RWPE1 (cell line): ENCODE data around the gene CIC.

Experiments used
- CTCF ChIA-PET: fragments of 350-600 bp; sonication (Branson Sonifier 250); formaldehyde crosslinking; extraction: SDS; loops from one replicate; lab custom pipeline; 2021; lab: Yijun Ruan, JAX
- POLR2A ChIA-PET: fragments of 400-600 bp; formaldehyde crosslinking; extraction: SDS; loops from one replicate; lab custom pipeline; 2020; ENCODE audit warnings: antibody characterized with exemption; ENCODE audit not compliant: low non-redundant PET; lab: Yijun Ruan, JAX
- DNase-seq: peaks from one replicate; pipeline ENCODE4 v3.0.0; 2012; ENCODE audit warnings: low spot score
- H3K27ac ChIP-seq: fragments of 450-650 bp; 2 replicates; pipeline ENCODE4 v1.5.1; 2017
- TF ChIP-seq, protein P1 (sequence below): fragments of 450-650 bp; conservative IDR thresholded peaks from 2 replicates; pipeline ENCODE4 v1.5.1; 2017; ENCODE audit warnings: low read depth, mild to moderate bottlenecking

CIC gene

GRCh38 chr19:42275517-42275916, 6.5 kb downstream of the CIC start:
- H3K27ac ChIP-seq: peak overlapping the region; percentile 100
- ChIA-PET CTCF (interaction anchor here (0.7 kb wide), 1 partner anchor 29 kb away, joined by 3 read pairs; no protein-coding TSS in a partner anchor), POLR2A (no interaction called here)
- TF ChIP-seq, protein P1, sequence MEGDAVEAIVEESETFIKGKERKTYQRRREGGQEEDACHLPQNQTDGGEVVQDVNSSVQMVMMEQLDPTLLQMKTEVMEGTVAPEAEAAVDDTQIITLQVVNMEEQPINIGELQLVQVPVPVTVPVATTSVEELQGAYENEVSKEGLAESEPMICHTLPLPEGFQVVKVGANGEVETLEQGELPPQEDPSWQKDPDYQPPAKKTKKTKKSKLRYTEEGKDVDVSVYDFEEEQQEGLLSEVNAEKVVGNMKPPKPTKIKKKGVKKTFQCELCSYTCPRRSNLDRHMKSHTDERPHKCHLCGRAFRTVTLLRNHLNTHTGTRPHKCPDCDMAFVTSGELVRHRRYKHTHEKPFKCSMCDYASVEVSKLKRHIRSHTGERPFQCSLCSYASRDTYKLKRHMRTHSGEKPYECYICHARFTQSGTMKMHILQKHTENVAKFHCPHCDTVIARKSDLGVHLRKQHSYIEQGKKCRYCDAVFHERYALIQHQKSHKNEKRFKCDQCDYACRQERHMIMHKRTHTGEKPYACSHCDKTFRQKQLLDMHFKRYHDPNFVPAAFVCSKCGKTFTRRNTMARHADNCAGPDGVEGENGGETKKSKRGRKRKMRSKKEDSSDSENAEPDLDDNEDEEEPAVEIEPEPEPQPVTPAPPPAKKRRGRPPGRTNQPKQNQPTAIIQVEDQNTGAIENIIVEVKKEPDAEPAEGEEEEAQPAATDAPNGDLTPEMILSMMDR: no peak
- no peak for DNase-seq

- POLR2A ChIA-PET: no interaction called here
- peak overlapping the region; percentile 100 for H3K27ac ChIP-seq
These were observed 7.2 kb downstream of the CIC start for GRCh38 chr19:42276284-42276683.

DNA sequence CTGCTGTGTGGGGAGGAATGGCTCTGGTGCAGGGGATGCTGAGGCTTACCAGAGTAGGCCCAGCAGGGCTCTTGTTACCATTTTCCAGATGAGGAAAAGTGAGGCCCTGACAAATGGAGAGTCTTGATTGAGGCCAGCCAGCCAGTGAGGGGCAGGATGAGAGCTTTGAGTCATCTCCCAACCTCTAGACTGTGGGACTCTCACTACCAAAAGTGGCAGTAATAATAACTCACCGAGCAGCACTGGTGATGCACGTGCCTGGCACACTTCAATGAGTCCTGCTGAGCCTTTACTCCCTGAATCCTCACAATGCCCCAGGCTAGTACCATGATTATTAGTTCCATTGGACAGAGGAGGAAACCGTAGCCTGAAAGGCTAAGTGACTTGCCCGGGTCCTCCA, 7.8 kb downstream of the CIC start:
- no peak for DNase-seq
- ChIA-PET CTCF (no interaction called here), POLR2A (no interaction called here)
- H3K27ac ChIP-seq: peak overlapping the region; percentile 100
- TF ChIP-seq, protein P1: no peak

More at GRCh38 chr19:42276284-42276683, 7.2 kb downstream of the CIC start:
- no peak for DNase-seq
- CTCF ChIA-PET: no interaction called here
- TF ChIP-seq, protein P1: no peak

GRCh38 chr19:42277821-42278451, 8.9 kb downstream of the CIC start:
- H3K27ac ChIP-seq: peak overlapping the region; percentile 100
- ChIA-PET CTCF (interaction anchor here (0.6 to 2.7 kb wide), 7 partner anchors 10 to 167 kb away, joined by 3 to 15 read pairs (median 3); no protein-coding TSS in a partner anchor), POLR2A (interaction anchor here (0.8 to 1.9 kb wide), 3 partner anchors 24 to 35 kb away, joined by 3 to 4 read pairs (median 3); partner anchors contain the start of gene PAFAH1B3)
- peak; percentile 67 for DNase-seq
- TF ChIP-seq, protein P1: peak; percentile 38

DNA sequence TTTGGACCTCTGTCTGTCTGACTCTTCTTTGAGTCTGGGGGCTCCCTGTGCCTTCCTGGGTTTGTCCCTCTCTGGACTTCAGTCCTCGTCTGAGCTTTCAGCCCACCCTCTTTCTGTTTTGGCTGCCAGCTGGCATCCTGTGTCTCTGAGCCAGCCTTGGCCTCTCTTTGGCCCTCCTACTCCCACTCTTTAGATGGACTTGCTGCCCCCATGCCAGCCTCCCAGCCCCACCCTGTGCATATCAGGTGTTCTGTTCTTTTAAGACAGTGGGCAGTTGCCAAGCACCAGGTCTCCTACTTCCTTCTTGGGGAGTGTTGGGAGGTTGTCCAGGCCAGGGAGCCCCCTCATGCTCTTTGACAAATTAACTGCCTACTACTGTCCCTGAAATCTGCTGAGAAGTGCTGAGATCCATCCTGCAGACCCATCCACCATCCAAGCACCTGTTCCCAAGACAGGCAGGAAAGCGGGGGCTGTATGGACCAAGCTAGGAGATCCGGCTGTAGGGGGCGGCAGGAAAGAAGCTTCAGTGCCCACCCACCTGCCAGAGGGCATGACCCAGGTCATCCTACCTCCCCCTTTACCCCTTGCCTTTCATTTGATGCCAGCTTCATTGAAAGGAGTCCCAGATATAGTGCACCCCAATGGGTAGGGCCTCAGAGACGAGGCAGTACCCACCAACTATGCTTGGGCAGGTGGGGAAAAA, 9.6 kb downstream of the CIC start:
- CTCF ChIA-PET: interaction anchor here (0.7 to 2.7 kb wide), 8 partner anchors 8 to 168 kb away, joined by 3 to 15 read pairs (median 8); no protein-coding TSS in a partner anchor
- POLR2A ChIA-PET: interaction anchor here (0.8 to 1.9 kb wide), 3 partner anchors 24 to 36 kb away, joined by 3 to 4 read pairs (median 3); partner anchors contain the start of gene PAFAH1B3
- DNase-seq: no peak
- TF ChIP-seq, protein P1: no peak
- H3K27ac ChIP-seq: peak overlapping the region; percentile 100
